ENCODE results near the gene CHRNA3.
"Not testable (repeated sequence)": the region's sequence is repeated elsewhere in the genome, so short reads cannot be mapped to it uniquely, and the experiment has no call there.

CHRNA3 gene

GRCh38 chr15:78560201-78560600, 60.6 kb downstream of the CHRNA3 start:
- not testable (repeated sequence) for DNase-seq (ENCODE audit: low spot score)

- no peak for DNase-seq (ENCODE audit: low spot score)
These were observed 68.2 kb downstream of the CHRNA3 start for GRCh38 chr15:78552597-78552996.

- no peak for DNase-seq (ENCODE audit: low spot score)
These were observed 68.9 kb downstream of the CHRNA3 start for GRCh38 chr15:78551902-78552301.

GRCh38 chr15:78550815-78551214, 70.0 kb downstream of the CHRNA3 start:
- no peak for DNase-seq (ENCODE audit: low spot score)

GRCh38 chr15:78550194-78550593, 70.6 kb downstream of the CHRNA3 start:
- no peak for DNase-seq (ENCODE audit: low spot score)

All from SW480 (cell line).